Gastroesophageal sphincter (tissue), 4 donors: Measurements from ENCODE around the gene CARD11. TPM values are rescaled to one million over a fixed set of nuclear protein-coding genes. Genes with fewer than 3 reads are reported as not detected.

ENCODE experiments used
- ATAC-seq: fragments of 150-250 bp; one replicate; pipeline ENCODE4 v1.9.1; 2016; ENCODE audit warnings: mild to moderate bottlenecking, moderate library complexity
- H3K27ac ChIP-seq, 4 donors: fragments of 200-600 bp; sonication (generic) in 3 of 4; 1 replicate in 3 of 4; 2 replicates in 1 of 4; pipeline ENCODE4 v1.5.1; 2016 to 2019
- H3K27me3 ChIP-seq: fragments of 200-600 bp; sonication (generic); one replicate; pipeline ENCODE4 v1.5.1; 2019
- H3K36me3 ChIP-seq, 2 donors: fragments of 200-600 bp; sonication (generic); one replicate each; pipeline ENCODE4 v1.5.1; 2019; ENCODE audit warnings: control low read depth in 1 of 2
- H3K4me1 ChIP-seq, 3 donors: fragments of 200-600 bp; sonication (generic); 1 replicate in 2 of 3; 2 replicates in 1 of 3; pipeline ENCODE4 v1.5.1; 2016 to 2019; ENCODE audit warnings: control low read depth in 2 of 3
- H3K4me3 ChIP-seq, 2 donors: fragments of 200-600 bp; sonication (generic); one replicate each; pipeline ENCODE4 v1.5.1; 2019; ENCODE audit warnings: mild to moderate bottlenecking in 1 of 2, moderate library complexity in 1 of 2
- H3K9me3 ChIP-seq, 3 donors: fragments of 200-600 bp; sonication (generic); one replicate each; pipeline ENCODE4 v1.5.1; 2017 to 2019; ENCODE audit warnings: control low read depth in 2 of 3
- CTCF ChIP-seq, 4 experiments: fragments of 200-600 bp in 2 of 4; fragments of 450-650 bp in 2 of 4; sonication (generic) in 1 of 4; IDR thresholded peaks; one replicate each; pipeline ENCODE4 v1.5.1; 2017 to 2019; ENCODE audit warnings: antibody characterized with exemption in 4 of 4, mild to moderate bottlenecking in 2 of 4, moderate library complexity in 2 of 4
- EP300 ChIP-seq: sonication (generic); formaldehyde crosslinking; IDR thresholded peaks from one replicate; pipeline ENCODE4 v1.6.1; 2017; ENCODE audit warnings: antibody characterized with exemption, mild to moderate bottlenecking
- POLR2A ChIP-seq, 2 donors: fragments of 450-650 bp; IDR thresholded peaks; one replicate each; pipeline ENCODE4 v1.6.1; 2017; ENCODE audit warnings: antibody characterized with exemption in 2 of 2, mild to moderate bottlenecking in 2 of 2, moderate library complexity in 1 of 2
- POLR2AphosphoS5 ChIP-seq: sonication (generic); formaldehyde crosslinking; IDR thresholded peaks from one replicate; pipeline ENCODE4 v1.6.1; 2017; ENCODE audit warnings: antibody characterized with exemption
- WGBS, 2 donors: methylation state at CpG; one replicate each; pipeline ENCODE4 v1.1.5; 2018; ENCODE audit warnings: low coverage in 1 of 2; 5-methylcytosine and 5-hydroxymethylcytosine counted together
- total RNA-seq, 4 donors: library from RNA; depleted of rRNA; stranded (reverse); fragments of >200 nt; gene quantifications; one replicate each; pipeline ENCODE4 v1.1.0, GENCODE V29; 2016

Gene CARD11
- total RNA-seq, 4 donors from 2014 or later, result 0.27 to 0.67 (median 0.45) TPM

DNA sequence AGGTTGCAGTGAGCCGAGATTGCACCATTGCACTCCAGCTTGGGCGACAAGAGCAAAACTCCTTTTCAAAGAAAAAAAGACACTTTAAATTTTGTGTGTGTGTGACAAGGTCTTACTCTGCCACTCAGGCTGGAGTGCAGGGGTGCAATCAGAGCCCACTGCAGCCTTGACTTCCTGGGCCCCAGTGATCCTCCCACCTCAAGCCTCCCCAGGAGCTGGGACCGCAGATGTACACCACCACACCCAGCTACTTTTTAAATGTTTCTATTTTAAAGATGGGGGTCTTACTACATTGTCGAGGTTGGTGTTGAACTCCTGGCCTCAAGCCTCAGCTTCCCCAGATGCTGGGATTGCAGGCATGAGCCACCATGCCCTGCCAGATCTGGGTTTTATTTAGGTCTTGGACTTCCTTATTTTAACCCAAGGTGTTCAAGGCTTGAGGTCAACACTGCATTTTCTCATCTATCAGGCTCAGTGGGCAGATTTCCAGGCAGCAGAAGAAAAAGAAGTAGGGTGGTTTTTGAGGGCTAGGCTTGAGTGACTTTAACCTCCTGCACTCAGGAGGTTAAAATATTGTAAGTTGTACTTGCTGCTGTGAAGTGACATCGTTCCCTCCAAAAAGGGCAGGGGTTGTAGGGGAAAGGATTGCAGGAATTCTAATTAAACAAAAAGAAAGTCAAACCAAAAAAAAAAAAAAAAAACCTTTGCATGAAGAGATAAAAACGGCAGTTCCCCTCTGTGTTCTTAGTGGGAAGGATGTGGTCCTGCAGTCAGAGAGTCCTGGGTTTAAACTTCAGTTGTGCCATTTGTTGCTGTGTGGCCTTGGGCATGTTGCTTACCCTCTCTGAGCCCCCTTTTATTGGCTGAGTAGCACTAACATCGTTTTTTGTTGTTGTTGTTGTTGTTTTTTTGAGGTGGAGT lies 71.5 kb downstream of the CARD11 start:
- Histone ChIP-seq H3K9me3 (peaks cover 0 to 2% (median 0%) of the 10 kb centered on the region in 3 donors), H3K4me3 (no peak overlapping the region), H3K27ac (no peak overlapping the region), H3K4me1 (no peaks in the 10 kb centered on the region), H3K27me3 (peaks cover 45% of the 10 kb centered on the region), H3K36me3 (no peaks in the 10 kb centered on the region)
- 58 to 66% methylated on average over 5 to 7 of the region's 7 CpGs for WGBS, 2 donors
- ATAC-seq, result no peak
- TF ChIP-seq POLR2A (IDR thresholded peaks at IDR 0.05) (no peak), POLR2AphosphoS5 (no peak), EP300 (no peak), CTCF (IDR thresholded peaks at IDR 0.05) (no peak)

DNA sequence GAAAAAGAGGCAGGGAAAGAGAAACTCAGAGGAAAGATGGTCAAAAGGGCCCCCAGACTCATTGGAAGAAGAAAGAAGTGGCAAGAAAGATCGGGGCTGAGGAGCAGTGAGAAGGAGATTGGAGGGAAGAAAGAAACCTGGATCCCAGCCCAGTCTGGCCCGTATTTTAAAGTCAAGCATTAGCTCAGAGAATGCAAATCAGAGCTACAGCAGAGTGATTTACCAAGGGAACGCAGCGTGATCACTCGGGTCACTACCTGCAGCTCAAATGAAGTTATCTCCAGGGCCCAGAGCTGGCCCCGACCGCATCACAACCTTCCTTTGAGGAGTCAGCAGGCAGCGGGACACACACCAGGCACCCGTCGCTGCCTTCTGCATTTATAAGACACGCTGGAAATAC lies 72.8 kb downstream of the CARD11 start:
- WGBS, 2 donors, result 57 to 60% methylated on average over 3 to 11 of the region's 11 CpGs
- Histone ChIP-seq H3K4me1 (no peaks in the 10 kb centered on the region), H3K36me3 (no peaks in the 10 kb centered on the region), H3K27ac (no peak overlapping the region), H3K27me3 (peaks cover 45% of the 10 kb centered on the region), H3K9me3 (peaks cover 0 to 15% (median 0%) of the 10 kb centered on the region in 3 donors), H3K4me3 (no peak overlapping the region)
- no peak for TF ChIP-seq EP300
- TF ChIP-seq POLR2AphosphoS5, result no peak
- no peak for TF ChIP-seq CTCF (IDR thresholded peaks at IDR 0.05)
- no peak for TF ChIP-seq POLR2A (IDR thresholded peaks at IDR 0.05)
- ATAC-seq, result no peak

- H3K4me1 ChIP-seq, result no peaks in the 10 kb centered on the region
- H3K4me3 ChIP-seq, result no peak overlapping the region
- H3K36me3 ChIP-seq, result no peaks in the 10 kb centered on the region
- TF ChIP-seq POLR2A (IDR thresholded peaks at IDR 0.05) (no peak), POLR2AphosphoS5 (no peak)
- no peak for ATAC-seq
- peaks cover 0 to 21% (median 0%) of the 10 kb centered on the region in 3 donors for H3K9me3 ChIP-seq
- peaks cover 41% of the 10 kb centered on the region for H3K27me3 ChIP-seq
- H3K27ac ChIP-seq, result no peak overlapping the region
- 90 to 95% methylated on average over 4 of the region's 4 CpGs for WGBS, 2 donors
Observed at GRCh38 chr7:2970307-2970664, 73.4 kb downstream of the CARD11 start.

- no peak for TF ChIP-seq CTCF (IDR thresholded peaks at IDR 0.05)
- TF ChIP-seq POLR2AphosphoS5, result no peak
- TF ChIP-seq EP300, result no peak
- no peak for TF ChIP-seq POLR2A (IDR thresholded peaks at IDR 0.05)
- no peak for ATAC-seq
- WGBS, 2 donors, result 92% methylated on average over 4 to 6 of the region's 6 CpGs
Observed at GRCh38 chr7:2969398-2970306, 74.0 kb downstream of the CARD11 start.

GRCh38 chr7:2968616-2969397 lies 74.9 kb downstream of the CARD11 start:
- Histone ChIP-seq H3K27me3 (peaks cover 29% of the 10 kb centered on the region), H3K36me3 (no peaks in the 10 kb centered on the region), H3K9me3 (peaks cover 0 to 34% (median 0%) of the 10 kb centered on the region in 3 donors), H3K4me3 (no peak overlapping the region), H3K4me1 (no peaks in the 10 kb centered on the region), H3K27ac (no peak overlapping the region)
- 86 to 89% methylated on average over 13 of the region's 13 CpGs for WGBS, 2 donors
- ATAC-seq, result no peak
- no peak for TF ChIP-seq POLR2AphosphoS5
- TF ChIP-seq EP300, result no peak
- no peak for TF ChIP-seq POLR2A (IDR thresholded peaks at IDR 0.05)
- TF ChIP-seq CTCF (IDR thresholded peaks at IDR 0.05), result no peak

More at GRCh38 chr7:2969398-2970306, 74.0 kb downstream of the CARD11 start:
- Histone ChIP-seq H3K4me1 (no peaks in the 10 kb centered on the region), H3K27me3 (peaks cover 38% of the 10 kb centered on the region), H3K9me3 (peaks cover 0 to 27% (median 0%) of the 10 kb centered on the region in 3 donors), H3K27ac (no peak overlapping the region), H3K36me3 (no peaks in the 10 kb centered on the region), H3K4me3 (no peak overlapping the region)
